ENCODE measurements around the gene DFFA.

The DFFA gene

DNA sequence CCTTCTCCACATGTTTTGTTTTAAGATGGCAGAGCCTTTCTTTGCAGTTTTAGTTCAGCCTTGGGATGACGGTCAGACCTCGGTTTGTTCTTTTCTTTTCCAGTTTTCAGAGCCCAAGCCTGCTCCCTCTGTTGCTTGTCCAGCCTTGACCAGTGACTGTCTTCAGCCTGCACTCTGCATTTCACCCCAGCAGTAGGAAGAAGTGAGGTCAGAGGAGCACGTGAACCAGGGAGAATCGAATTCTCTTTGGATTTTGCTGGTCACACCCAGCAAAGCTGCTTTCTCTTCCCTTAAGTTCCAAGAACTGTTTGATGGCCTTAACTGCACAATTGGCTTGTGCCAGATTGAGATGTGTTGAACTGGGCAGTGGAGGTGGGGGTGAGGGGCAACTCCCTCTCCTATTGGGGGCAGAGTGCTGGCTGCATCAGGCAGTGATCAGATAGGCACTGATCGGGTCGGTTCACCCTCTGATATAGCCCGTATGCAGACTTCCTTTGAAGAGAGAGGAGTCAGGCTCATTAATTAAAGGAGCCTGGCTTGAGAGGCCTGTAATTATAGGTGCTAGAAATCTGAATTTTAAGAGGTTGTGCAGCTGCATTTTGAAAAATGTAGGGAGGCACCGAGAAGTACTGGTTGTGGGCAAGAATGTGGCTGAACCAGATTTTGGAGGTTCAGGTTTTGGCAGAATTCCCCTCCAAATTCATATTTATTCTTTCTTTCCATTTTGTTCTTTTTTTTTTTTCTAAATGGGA is 44.8 kb upstream of the DFFA start:
- DNase-seq (ENCODE audit: low read depth), result no peak
- TF ChIP-seq, protein P1, sequence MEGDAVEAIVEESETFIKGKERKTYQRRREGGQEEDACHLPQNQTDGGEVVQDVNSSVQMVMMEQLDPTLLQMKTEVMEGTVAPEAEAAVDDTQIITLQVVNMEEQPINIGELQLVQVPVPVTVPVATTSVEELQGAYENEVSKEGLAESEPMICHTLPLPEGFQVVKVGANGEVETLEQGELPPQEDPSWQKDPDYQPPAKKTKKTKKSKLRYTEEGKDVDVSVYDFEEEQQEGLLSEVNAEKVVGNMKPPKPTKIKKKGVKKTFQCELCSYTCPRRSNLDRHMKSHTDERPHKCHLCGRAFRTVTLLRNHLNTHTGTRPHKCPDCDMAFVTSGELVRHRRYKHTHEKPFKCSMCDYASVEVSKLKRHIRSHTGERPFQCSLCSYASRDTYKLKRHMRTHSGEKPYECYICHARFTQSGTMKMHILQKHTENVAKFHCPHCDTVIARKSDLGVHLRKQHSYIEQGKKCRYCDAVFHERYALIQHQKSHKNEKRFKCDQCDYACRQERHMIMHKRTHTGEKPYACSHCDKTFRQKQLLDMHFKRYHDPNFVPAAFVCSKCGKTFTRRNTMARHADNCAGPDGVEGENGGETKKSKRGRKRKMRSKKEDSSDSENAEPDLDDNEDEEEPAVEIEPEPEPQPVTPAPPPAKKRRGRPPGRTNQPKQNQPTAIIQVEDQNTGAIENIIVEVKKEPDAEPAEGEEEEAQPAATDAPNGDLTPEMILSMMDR (conservative IDR thresholded peaks at IDR 0.05; ENCODE audit: low read depth, low read length), result no peak
- H3K4me3 ChIP-seq (ENCODE audit: low read depth, low read length), result no peak overlapping the region

DNA sequence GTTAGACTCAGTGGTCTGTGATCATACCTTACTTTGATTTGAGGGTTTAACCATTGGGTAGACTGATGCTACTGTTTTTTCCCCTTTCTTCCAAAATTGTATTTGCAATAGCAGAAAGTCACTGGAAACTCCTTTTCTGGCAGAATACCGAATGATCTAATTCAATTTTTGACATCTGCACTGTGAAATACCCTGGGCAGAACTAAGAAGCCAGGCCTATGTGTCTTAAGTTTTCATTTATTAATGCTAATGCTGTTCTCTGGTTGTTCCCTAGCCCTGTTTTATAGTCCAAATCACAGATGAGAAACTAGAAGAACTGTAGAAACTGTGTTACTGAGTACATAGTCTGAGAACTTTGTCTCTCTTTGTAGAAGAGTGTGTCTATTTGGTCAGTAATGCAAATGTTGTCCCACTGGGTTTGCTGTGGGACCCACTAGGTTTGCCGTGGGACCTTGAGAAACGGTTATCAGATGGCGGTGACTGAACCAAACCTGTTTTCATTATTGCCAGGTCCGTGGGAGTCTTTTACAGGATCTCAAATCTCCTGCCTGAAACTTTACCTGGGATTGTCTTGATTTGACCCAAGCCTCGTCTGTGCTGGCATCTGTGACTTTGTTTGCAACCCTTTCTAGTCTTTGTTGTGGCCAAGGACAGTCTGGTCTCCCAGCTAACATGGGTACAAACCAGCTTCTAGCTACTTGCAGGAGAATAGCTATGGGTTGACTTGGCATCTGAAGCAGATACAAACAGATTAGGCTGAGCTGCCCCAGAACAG is 43.8 kb upstream of the DFFA start:
- DNase-seq (ENCODE audit: low read depth), result no peak

DNA sequence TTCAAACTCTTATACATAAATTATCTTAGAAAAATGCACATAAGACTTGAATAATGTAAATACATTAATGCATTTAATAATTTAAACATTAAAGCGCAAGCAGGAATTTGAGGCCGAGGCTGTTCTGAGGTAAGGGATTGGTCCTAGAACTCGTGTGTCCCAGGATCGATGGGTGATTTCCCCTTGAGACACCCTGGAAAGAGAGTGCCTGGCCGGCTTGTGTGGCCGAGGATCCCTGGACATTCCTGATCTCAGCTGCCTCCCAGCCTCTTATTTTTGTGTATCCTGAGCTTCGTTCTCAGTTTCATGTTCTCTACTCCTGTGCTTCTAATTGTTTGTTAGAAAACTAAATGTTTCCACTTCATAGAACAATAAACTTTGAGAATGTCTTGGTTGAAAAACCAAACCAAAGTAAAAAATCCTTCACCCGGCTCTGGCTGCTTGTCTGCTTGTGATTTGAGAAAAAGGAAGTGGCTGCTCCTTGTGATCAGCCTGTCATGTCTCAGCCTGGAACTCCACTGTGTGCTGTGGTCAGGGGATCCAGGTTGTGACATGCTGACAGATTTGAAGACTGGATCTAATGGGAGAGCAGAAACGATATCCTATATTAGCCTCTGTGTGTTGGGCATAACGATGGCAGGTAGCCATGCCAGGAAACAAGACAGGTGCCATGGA is 43.1 kb upstream of the DFFA start:
- DNase-seq (ENCODE audit: low read depth), result no peak
- H3K4me3 ChIP-seq (ENCODE audit: low read depth, low read length), result no peak overlapping the region
- TF ChIP-seq, protein P1 (conservative IDR thresholded peaks at IDR 0.05; ENCODE audit: low read depth, low read length), result no peak

More for the DNA sequence above, 43.8 kb upstream of the DFFA start:
- H3K4me3 ChIP-seq (ENCODE audit: low read depth, low read length), result no peak overlapping the region
- TF ChIP-seq, protein P1 (conservative IDR thresholded peaks at IDR 0.05; ENCODE audit: low read depth, low read length), result no peak

DNA sequence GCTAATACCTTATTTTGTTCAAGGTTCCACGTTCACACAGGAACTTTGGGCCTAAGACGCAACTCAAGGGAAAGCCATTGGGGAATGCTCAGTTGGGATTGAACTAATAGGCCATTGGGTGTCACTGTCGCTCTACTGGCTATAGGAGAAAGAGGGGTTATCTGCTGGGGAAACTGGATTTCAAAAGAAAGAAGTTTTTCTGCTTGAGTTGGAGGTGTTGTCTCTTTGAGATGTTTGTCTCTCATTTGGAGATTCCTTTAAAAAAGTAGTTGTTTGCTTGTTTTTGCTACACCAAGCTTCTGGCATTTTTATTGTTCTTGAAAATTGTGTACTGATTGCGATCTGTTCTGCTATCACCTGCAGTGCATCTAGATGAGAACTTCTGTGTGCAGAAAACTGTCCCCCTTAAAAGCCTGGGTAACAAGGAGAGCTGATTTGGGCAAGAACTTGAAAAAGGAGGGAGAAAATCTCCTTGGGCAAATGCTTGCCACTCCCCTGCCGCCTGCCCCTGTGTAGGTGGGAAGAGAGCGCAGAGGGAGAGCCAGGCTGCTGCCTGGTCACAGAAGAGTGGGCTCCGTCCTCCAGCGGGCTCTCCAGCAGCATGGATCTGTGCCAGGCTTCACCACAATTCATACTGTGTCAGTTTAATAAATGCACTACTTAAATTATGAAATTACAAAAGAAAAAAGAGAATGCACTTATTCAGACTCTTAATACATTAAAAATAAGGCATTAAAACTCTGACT is 42.3 kb upstream of the DFFA start:
- TF ChIP-seq, protein P1 (conservative IDR thresholded peaks at IDR 0.05; ENCODE audit: low read depth, low read length), result peak; percentile 57
- no peak overlapping the region for H3K4me3 ChIP-seq (ENCODE audit: low read depth, low read length)
- peak; percentile 49 for DNase-seq (ENCODE audit: low read depth)

DNA sequence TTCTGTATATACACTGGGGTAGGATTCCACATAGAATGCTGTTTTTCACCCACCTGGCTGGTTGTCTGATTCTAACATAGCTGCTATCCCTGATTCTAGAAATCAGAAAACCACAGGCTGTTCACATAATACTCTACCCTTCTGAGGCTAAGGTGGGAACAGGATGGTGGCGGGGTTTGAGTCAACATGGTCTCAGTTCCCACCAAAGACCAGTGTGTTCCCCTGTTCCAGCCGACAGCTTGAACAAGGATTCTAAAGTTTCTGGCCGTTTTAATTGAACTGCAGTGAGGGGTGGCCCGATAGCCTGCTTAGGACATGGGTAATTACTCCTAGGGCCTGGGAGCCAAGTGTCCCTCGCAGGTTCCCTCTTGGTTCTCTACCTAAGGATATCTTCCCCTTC is 40.9 kb upstream of the DFFA start:
- TF ChIP-seq, protein P1 (conservative IDR thresholded peaks at IDR 0.05; ENCODE audit: low read depth, low read length), result no peak
- no peak overlapping the region for H3K4me3 ChIP-seq (ENCODE audit: low read depth, low read length)
- no peak for DNase-seq (ENCODE audit: low read depth)

DNA sequence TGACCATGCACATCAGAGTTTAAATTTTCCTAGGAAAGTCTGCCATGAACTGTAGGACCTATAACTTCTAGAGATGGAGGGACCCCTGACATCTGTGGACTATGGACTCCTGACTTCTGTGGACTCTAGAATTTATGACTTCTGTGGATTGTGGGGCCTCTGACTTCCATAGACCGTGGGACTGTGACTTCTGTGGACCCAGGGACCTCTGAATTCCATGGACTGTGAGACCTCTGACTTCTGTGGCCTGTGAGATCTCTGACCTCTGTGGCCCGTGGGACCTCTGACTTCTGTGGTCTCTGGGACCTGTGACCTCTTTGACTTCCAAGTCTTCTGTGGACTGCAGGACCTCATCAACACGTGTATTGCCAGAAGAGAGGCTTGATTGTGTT is 39.2 kb upstream of the DFFA start:
- TF ChIP-seq, protein P1 (conservative IDR thresholded peaks at IDR 0.05; ENCODE audit: low read depth, low read length), result no peak
- no peak overlapping the region for H3K4me3 ChIP-seq (ENCODE audit: low read depth, low read length)
- no peak for DNase-seq (ENCODE audit: low read depth)
